ENCODE measurements around the gene GP2.

GP2 gene

DNA sequence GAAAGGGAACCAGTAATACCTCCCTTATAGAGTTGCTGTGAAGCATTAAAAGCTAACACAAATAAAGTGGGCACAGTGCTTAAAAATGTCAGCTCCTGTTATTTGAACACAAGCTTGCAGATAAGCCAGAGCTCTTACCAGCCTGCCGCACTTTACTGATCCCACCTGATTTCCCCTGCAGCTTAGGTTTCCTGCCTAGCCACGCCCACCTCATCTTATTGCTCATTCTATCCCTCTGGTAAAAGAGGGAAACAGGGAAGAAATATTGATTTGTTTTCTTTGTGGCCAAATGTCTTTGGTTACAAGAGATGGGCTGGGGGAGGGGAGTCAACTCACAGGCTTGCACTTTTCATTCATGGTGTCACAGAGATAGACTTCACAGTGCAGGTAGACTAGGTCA is 9.6 kb upstream of the GP2 start:
- DNase-seq (ENCODE audit: low spot score): no peak

DNA sequence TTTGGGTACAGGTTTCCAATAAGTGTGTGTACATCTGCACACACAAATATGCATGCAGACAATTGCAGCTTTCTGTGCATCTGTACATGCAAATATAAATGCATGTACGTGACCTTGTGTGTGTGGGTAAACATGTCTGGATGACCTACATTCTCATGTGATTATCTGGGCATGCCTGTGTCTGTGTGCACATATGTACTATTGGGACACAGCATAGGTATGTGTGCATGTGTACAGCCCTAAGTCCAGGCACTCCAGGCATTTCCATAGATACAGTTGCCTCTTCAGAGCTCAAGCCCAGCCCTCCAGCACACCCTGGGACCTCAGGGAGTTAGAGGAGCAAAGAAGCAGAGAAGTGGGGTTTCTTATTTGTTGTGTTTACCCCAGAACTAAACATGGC is 7.1 kb upstream of the GP2 start:
- no peak for DNase-seq (ENCODE audit: low spot score)
- TF ChIP-seq, protein P1, sequence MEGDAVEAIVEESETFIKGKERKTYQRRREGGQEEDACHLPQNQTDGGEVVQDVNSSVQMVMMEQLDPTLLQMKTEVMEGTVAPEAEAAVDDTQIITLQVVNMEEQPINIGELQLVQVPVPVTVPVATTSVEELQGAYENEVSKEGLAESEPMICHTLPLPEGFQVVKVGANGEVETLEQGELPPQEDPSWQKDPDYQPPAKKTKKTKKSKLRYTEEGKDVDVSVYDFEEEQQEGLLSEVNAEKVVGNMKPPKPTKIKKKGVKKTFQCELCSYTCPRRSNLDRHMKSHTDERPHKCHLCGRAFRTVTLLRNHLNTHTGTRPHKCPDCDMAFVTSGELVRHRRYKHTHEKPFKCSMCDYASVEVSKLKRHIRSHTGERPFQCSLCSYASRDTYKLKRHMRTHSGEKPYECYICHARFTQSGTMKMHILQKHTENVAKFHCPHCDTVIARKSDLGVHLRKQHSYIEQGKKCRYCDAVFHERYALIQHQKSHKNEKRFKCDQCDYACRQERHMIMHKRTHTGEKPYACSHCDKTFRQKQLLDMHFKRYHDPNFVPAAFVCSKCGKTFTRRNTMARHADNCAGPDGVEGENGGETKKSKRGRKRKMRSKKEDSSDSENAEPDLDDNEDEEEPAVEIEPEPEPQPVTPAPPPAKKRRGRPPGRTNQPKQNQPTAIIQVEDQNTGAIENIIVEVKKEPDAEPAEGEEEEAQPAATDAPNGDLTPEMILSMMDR (IDR thresholded peaks at IDR 0.05; ENCODE audit: extremely low read depth, missing control alignments): no peak

More for the DNA sequence above, 9.6 kb upstream of the GP2 start:
- TF ChIP-seq, protein P1 (IDR thresholded peaks at IDR 0.05; ENCODE audit: extremely low read depth, missing control alignments): no peak

DNA sequence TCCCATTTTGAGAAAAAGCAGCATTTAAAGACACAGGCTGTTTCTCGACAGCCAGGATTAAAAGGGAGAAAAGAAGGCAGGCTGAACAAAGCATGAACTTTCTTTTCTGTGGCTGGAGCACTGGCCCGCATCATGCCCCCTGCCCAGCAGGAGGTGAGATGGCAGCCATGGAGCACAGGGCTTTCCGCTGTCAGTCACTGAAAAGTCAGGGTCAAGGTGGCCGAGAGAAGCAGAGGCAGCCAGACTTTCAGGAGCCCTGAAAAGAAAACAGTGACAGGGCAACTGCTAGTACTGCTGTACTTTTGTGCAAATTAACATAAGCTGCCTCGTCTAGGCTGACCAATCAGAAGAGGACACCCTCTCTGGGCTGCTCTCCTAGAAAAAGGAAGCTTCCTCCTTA is 5.8 kb upstream of the GP2 start:
- TF ChIP-seq, protein P1 (IDR thresholded peaks at IDR 0.05; ENCODE audit: extremely low read depth, missing control alignments): no peak
- no peak for DNase-seq (ENCODE audit: low spot score)

DNA sequence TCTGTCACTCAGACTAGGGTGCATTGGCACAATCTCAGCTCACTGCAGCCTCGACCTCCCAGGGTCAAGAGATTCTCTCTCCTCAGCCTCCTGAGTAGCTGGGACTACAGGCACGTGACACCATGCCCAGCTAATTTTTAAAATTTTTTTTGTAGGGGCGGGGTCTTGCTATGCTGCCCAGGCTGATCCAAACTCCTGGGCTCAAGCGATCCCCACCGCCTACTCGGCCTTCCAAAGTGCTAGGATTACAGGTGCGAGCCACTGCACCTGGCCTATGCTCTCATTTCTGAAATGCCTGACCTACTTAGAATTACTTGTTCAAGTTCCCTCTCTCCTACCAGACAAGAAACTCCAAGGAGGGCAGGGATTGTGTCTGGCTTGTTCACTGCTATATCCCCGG is 5.1 kb upstream of the GP2 start:
- DNase-seq (ENCODE audit: low spot score): no peak
- TF ChIP-seq, protein P1 (IDR thresholded peaks at IDR 0.05; ENCODE audit: extremely low read depth, missing control alignments): no peak

DNA sequence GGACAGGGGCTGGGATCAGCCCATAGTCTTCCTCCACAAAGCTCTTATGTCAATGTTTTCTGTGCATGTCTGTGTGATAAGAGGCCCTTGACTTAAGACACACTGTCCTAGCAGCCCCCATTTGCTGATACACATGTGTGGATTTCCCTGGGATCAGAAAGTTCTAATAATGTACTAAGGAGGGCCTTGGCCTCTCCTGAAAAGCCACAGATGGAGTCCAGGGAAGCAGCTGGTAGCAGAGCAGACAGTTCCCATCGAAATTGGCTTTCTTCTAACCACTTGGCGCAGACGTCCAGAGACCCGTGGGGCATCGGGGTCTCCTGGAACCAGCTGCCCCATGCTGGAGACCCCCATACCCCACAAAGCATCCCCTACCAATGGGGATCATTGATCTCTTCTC is 4.3 kb upstream of the GP2 start:
- no peak for DNase-seq (ENCODE audit: low spot score)
- TF ChIP-seq, protein P1 (IDR thresholded peaks at IDR 0.05; ENCODE audit: extremely low read depth, missing control alignments): no peak

DNA sequence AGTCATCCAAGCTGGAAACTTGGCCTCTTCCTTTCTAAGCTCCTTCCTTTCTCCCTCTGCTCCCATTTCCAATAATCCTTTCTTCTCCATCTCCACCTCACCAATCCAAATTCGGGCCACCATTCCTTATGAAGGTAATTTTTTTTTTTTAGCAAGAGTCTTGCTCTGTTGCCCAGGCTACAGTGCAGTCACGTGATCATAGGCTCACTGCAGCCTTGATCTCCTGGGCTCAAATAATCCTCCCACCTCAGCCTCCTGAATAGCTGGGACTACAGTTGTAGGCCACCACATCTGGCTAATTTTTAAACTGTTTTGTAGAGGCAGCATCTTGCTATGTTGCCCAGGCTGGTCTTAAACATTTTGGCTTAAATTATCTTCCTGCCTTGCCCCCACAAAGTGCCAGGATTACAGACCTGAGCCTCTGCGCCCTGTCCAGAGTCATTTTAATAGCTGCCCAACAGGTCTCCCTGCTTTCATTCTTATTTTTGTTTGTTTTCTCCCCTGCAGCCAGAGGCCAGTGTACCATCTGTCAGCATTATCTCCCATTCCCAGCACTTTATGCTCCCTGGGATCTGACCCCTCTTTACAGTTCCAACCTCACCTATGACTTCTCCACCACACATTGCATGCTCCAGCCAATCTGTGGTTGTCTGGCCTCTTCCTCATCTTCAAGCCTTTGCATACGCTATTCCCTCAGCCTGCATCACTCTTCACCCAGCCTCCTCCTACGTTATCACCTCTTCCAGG is 2.3 kb upstream of the GP2 start:
- TF ChIP-seq, protein P1 (IDR thresholded peaks at IDR 0.05; ENCODE audit: extremely low read depth, missing control alignments): no peak
- no peak for DNase-seq (ENCODE audit: low spot score)

DNA sequence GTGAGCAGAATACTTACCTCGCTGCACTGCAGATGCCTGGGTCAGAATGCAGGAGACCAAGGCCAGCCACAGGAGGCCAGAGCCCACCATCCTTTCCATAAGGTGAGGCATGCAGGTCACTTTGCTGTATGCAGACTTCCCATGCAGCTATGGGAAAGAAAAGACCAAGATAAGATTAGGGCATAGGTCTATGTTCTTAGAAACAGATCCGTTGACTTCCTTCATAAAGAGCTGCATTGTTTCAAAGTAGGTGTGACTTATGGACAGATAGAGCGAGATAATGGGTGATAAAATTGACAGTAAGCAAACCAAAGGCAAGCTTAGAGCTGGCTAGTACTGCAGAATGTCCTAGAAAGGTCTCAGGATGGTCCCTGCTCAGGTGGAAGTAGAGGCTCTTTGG is 992 bp downstream of the GP2 start:
- TF ChIP-seq, protein P1 (IDR thresholded peaks at IDR 0.05; ENCODE audit: extremely low read depth, missing control alignments): no peak
- no peak for DNase-seq (ENCODE audit: low spot score)
